Superior temporal gyrus (tissue), 1 donor: ENCODE results near the gene SMIM5.
A peak's percentile ranks its signal among the peaks of the same experiment; 100 is the strongest.
"Not testable (repeated sequence)": the region's sequence is repeated elsewhere in the genome, so short reads cannot be mapped to it uniquely, and the experiment has no call there.

Source experiments
- DNase-seq: peaks from one replicate; pipeline ENCODE4 v3.0.0-alpha.2; 2016; ENCODE audit errors: extremely low spot score

The SMIM5 gene

GRCh38 chr17:75624714-75625345 lies 8.4 kb upstream of the SMIM5 start:
- DNase-seq: no peak

GRCh38 chr17:75625813-75626486 lies 7.3 kb upstream of the SMIM5 start:
- peak; percentile 40 for DNase-seq

- no peak for DNase-seq
These were observed 6.7 kb upstream of the SMIM5 start for GRCh38 chr17:75626496-75627038.

- DNase-seq: no peak
These were observed 6.1 kb upstream of the SMIM5 start for GRCh38 chr17:75627094-75627493.

GRCh38 chr17:75628425-75628824 lies 4.8 kb upstream of the SMIM5 start:
- DNase-seq: no peak

- no peak for DNase-seq
These were observed 4.1 kb upstream of the SMIM5 start for GRCh38 chr17:75629157-75629556.

- no peak for DNase-seq
These were observed 2.9 kb upstream of the SMIM5 start for GRCh38 chr17:75630071-75630917.

- no peak for DNase-seq
These were observed 1.9 kb upstream of the SMIM5 start for GRCh38 chr17:75631353-75631752.

GRCh38 chr17:75632428-75632827 lies 806 bp upstream of the SMIM5 start:
- no peak for DNase-seq

- peak; percentile 89 for DNase-seq
These were observed 497 bp downstream of the SMIM5 start for GRCh38 chr17:75633486-75634375.

GRCh38 chr17:75634376-75634740 lies 1.1 kb downstream of the SMIM5 start:
- no peak for DNase-seq

GRCh38 chr17:75634754-75635609 lies 1.7 kb downstream of the SMIM5 start:
- peak; percentile 37 for DNase-seq

- peak; percentile 43 for DNase-seq
These were observed 2.5 kb downstream of the SMIM5 start for GRCh38 chr17:75635610-75636202.

- DNase-seq: no peak
These were observed 3.3 kb downstream of the SMIM5 start for GRCh38 chr17:75636381-75637142.

GRCh38 chr17:75637143-75637538 lies 3.9 kb downstream of the SMIM5 start:
- peak; percentile 56 for DNase-seq

- DNase-seq: no peak
These were observed 4.3 kb downstream of the SMIM5 start for GRCh38 chr17:75637551-75637950.

GRCh38 chr17:75638039-75638438 lies 4.8 kb downstream of the SMIM5 start:
- DNase-seq: not testable (repeated sequence)

GRCh38 chr17:75638893-75639292 lies 5.7 kb downstream of the SMIM5 start:
- no peak for DNase-seq

GRCh38 chr17:75639327-75639726 lies 6.1 kb downstream of the SMIM5 start:
- no peak for DNase-seq
